ENCODE measurements around the gene ARVCF. TPM values are rescaled to one million over a fixed set of nuclear protein-coding genes. Genes with fewer than 3 reads are reported as not detected.

Gene ARVCF
- total and polyA plus RNA-seq, 2 of the 8 experiments (the other 6 are each of a cell fraction or from before 2014, with no cell fraction given), result 31.0 to 43.2 TPM

- TF ChIP-seq CHD7 (IDR thresholded peaks at IDR 0.05; ENCODE audit: insufficient replicate concordance, low read length) (no peak), EZH2 (IDR thresholded peaks at IDR 0.05; ENCODE audit: low read depth, low read length, severe bottlenecking) (no peak), ATF3 (IDR thresholded peaks at IDR 0.05; ENCODE audit: insufficient read depth, low read depth, low read length) (no peak), SUZ12 (IDR thresholded peaks at IDR 0.05; ENCODE audit: low read length) (no peak), BRCA1 (IDR thresholded peaks at IDR 0.05; ENCODE audit: low read depth, low read length) (no peak), BCL11A (IDR thresholded peaks at IDR 0.05; ENCODE audit: low read depth in 2 of 2, low read length in 2 of 2) (no peak), CBX5 (IDR thresholded peaks at IDR 0.05; ENCODE audit: low read depth, low read length) (no peak), CHD2 (IDR thresholded peaks at IDR 0.05; ENCODE audit: low read length) (no peak), SIRT6 (IDR thresholded peaks at IDR 0.05; ENCODE audit: low read length) (no peak)
Observed at GRCh38 chr22:20022231-20022977, 5.8 kb upstream of the ARVCF start (continued).
